Mesendoderm (in vitro differentiated cells): ENCODE measurements around the gene SLAIN2.
"Not testable (repeated sequence)": the region's sequence is repeated elsewhere in the genome, so short reads cannot be mapped to it uniquely, and the experiment has no call there.

Experiments used
- DNase-seq: peaks from one replicate; pipeline ENCODE4 v3.0.0; 2013
- H2AK5ac ChIP-seq: 2 replicates; pipeline ENCODE4 v1.6.1; 2013; ENCODE audit warnings: low read length, inconsistent platforms
- H2BK120ac ChIP-seq: 2 replicates; pipeline ENCODE4 v1.6.1; 2013; ENCODE audit warnings: low read depth, mild to moderate bottlenecking, low read length, moderate library complexity, mixed read lengths
- H2BK15ac ChIP-seq: replicated peaks from 2 replicates; pipeline ENCODE4 v1.6.1; 2013; ENCODE audit warnings: low read depth, mild to moderate bottlenecking, moderate library complexity
- H2BK5ac ChIP-seq: 2 replicates; pipeline ENCODE4 v1.6.1; 2013; ENCODE audit warnings: low read length, inconsistent platforms
- H3K18ac ChIP-seq: 2 replicates; pipeline ENCODE4 v1.6.1; 2013; ENCODE audit warnings: mild to moderate bottlenecking, low read length, mixed read lengths
- H3K23ac ChIP-seq: one replicate; pipeline ENCODE4 v1.6.1; 2013; ENCODE audit warnings: low read length
- H3K27ac ChIP-seq: 2 replicates; pipeline ENCODE4 v1.5.1; 2013; ENCODE audit warnings: low read depth, mild to moderate bottlenecking, inconsistent platforms, low read length, moderate library complexity
- H3K27me3 ChIP-seq: 2 replicates; pipeline ENCODE4 v1.6.1; 2013; ENCODE audit warnings: low read length, control low read depth, mild to moderate bottlenecking, inconsistent platforms; ENCODE audit not compliant: insufficient read depth, poor library complexity
- H3K36me3 ChIP-seq: 2 replicates; pipeline ENCODE4 v1.6.1; 2013; ENCODE audit warnings: low read length, inconsistent platforms; ENCODE audit not compliant: control insufficient read depth, insufficient read depth
- H3K4ac ChIP-seq: one replicate; pipeline ENCODE4 v1.6.1; 2013; ENCODE audit warnings: low read depth, mild to moderate bottlenecking, low read length, moderate library complexity
- H3K4me1 ChIP-seq: 2 replicates; pipeline ENCODE4 v1.6.1; 2013; ENCODE audit warnings: low read depth, low read length, inconsistent platforms; ENCODE audit not compliant: control insufficient read depth
- H3K4me2 ChIP-seq: 2 replicates; pipeline ENCODE4 v1.6.1; 2013; ENCODE audit warnings: low read length
- H3K4me3 ChIP-seq: 2 replicates; pipeline ENCODE4 v1.5.1; 2013; ENCODE audit warnings: mild to moderate bottlenecking, low read length
- H3K56ac ChIP-seq: one replicate; pipeline ENCODE4 v1.6.1; 2013; ENCODE audit warnings: low read length
- H3K79me1 ChIP-seq: 2 replicates; pipeline ENCODE4 v1.6.1; 2013; ENCODE audit warnings: low read length, inconsistent platforms
- H3K79me2 ChIP-seq: 2 replicates; pipeline ENCODE4 v1.6.1; 2013; ENCODE audit warnings: mild to moderate bottlenecking, low read length; ENCODE audit not compliant: control insufficient read depth, insufficient read depth
- H3K9ac ChIP-seq: 2 replicates; pipeline ENCODE4 v1.6.1; 2013; ENCODE audit warnings: low read length, inconsistent platforms
- H4K5ac ChIP-seq: one replicate; pipeline ENCODE4 v1.6.1; 2013; ENCODE audit warnings: low read length
- H4K8ac ChIP-seq: one replicate; pipeline ENCODE4 v1.6.1; 2013; ENCODE audit warnings: low read depth, mild to moderate bottlenecking, control low read depth, low read length, moderate library complexity
- WGBS: extraction: QIAGEN DNeasy Blood & Tissue Kit; methylation state at CpG from one replicate; pipeline ENCODE4 v1.1.7; 2013; ENCODE audit warnings: low lambda C conversion rate, missing lambda C conversion rate; ENCODE audit not compliant: insufficient coverage; ENCODE audit errors: extremely low coverage; 5-methylcytosine and 5-hydroxymethylcytosine counted together

SLAIN2 gene

GRCh38 chr4:48450740-48451139 lies 109.4 kb downstream of the SLAIN2 start:
- Histone ChIP-seq H3K27ac (no peak overlapping the region), H4K5ac (no peak overlapping the region), H2AK5ac (no peak overlapping the region), H3K4me2 (no peak overlapping the region), H2BK5ac (no peak overlapping the region), H3K36me3 (no peaks in the 10 kb centered on the region), H3K23ac (no peak overlapping the region), H3K4me1 (no peaks in the 10 kb centered on the region), H3K18ac (no peak overlapping the region), H4K8ac (no peak overlapping the region), H3K27me3 (no peaks in the 10 kb centered on the region), H3K9ac (no peak overlapping the region), H3K79me1 (no peaks in the 10 kb centered on the region), H2BK15ac (no peak overlapping the region), H3K56ac (no peak overlapping the region), H3K4me3 (no peak overlapping the region), H3K79me2 (no peaks in the 10 kb centered on the region), H3K4ac (no peak overlapping the region), H2BK120ac (no peak overlapping the region)
- no CpG with 5 or more reads among the region's 3 CpGs for WGBS
- no peak for DNase-seq

- not testable (repeated sequence) for H4K5ac ChIP-seq, H3K4me2 ChIP-seq, H2BK15ac ChIP-seq, H3K23ac ChIP-seq, H3K4ac ChIP-seq, H3K36me3 ChIP-seq, H2AK5ac ChIP-seq, H3K9ac ChIP-seq, H2BK5ac ChIP-seq, H3K4me3 ChIP-seq, H3K4me1 ChIP-seq, H3K27me3 ChIP-seq, H2BK120ac ChIP-seq, H4K8ac ChIP-seq, DNase-seq, H3K79me1 ChIP-seq, H3K18ac ChIP-seq, H3K79me2 ChIP-seq, H3K27ac ChIP-seq, H3K56ac ChIP-seq
- no CpG with 5 or more reads among the region's 3 CpGs for WGBS
Measured at GRCh38 chr4:48451656-48452055, 110.3 kb downstream of the SLAIN2 start.

GRCh38 chr4:48454591-48454990 lies 113.3 kb downstream of the SLAIN2 start:
- H2BK120ac ChIP-seq: no peak overlapping the region
- DNase-seq: no peak
- H3K79me1 ChIP-seq: no peaks in the 10 kb centered on the region
- no peak overlapping the region for H2AK5ac ChIP-seq
- H3K23ac ChIP-seq: no peak overlapping the region
- H3K79me2 ChIP-seq: no peaks in the 10 kb centered on the region
- H4K8ac ChIP-seq: no peak overlapping the region
- H3K27ac ChIP-seq: no peak overlapping the region
- H3K56ac ChIP-seq: no peak overlapping the region
- H3K4me3 ChIP-seq: no peak overlapping the region
- no CpG with 5 or more reads among the region's 2 CpGs for WGBS
- H4K5ac ChIP-seq: no peak overlapping the region
- H3K27me3 ChIP-seq: no peaks in the 10 kb centered on the region
- H3K36me3 ChIP-seq: no peaks in the 10 kb centered on the region
- H3K4me1 ChIP-seq: no peaks in the 10 kb centered on the region
- H3K4me2 ChIP-seq: no peak overlapping the region
- no peak overlapping the region for H2BK5ac ChIP-seq
- no peak overlapping the region for H3K18ac ChIP-seq
- H3K9ac ChIP-seq: no peak overlapping the region
- H2BK15ac ChIP-seq: no peak overlapping the region
- H3K4ac ChIP-seq: no peak overlapping the region

- Histone ChIP-seq H3K18ac (no peak overlapping the region), H3K4me1 (no peaks in the 10 kb centered on the region), H3K4ac (no peak overlapping the region), H3K4me2 (no peak overlapping the region), H3K4me3 (no peak overlapping the region), H3K79me1 (no peaks in the 10 kb centered on the region), H3K36me3 (no peaks in the 10 kb centered on the region), H2BK15ac (no peak overlapping the region), H3K9ac (no peak overlapping the region), H3K79me2 (no peaks in the 10 kb centered on the region), H2BK5ac (no peak overlapping the region), H3K27me3 (peaks cover 1% of the 10 kb centered on the region), H4K5ac (no peak overlapping the region), H4K8ac (no peak overlapping the region), H2AK5ac (no peak overlapping the region), H2BK120ac (no peak overlapping the region), H3K56ac (no peak overlapping the region), H3K27ac (no peak overlapping the region), H3K23ac (no peak overlapping the region)
- peak; percentile 70 for DNase-seq
Measured at GRCh38 chr4:48461000-48461399, 119.7 kb downstream of the SLAIN2 start.

GRCh38 chr4:48462363-48462762 lies 121.0 kb downstream of the SLAIN2 start:
- Histone ChIP-seq H2BK5ac (no peak overlapping the region), H3K9ac (no peak overlapping the region), H3K4me2 (no peak overlapping the region), H2BK15ac (no peak overlapping the region), H4K5ac (no peak overlapping the region), H3K4ac (no peak overlapping the region), H2BK120ac (no peak overlapping the region), H4K8ac (no peak overlapping the region), H3K36me3 (no peaks in the 10 kb centered on the region), H3K27me3 (peaks cover 1% of the 10 kb centered on the region), H2AK5ac (no peak overlapping the region), H3K79me1 (no peaks in the 10 kb centered on the region), H3K56ac (no peak overlapping the region), H3K23ac (no peak overlapping the region), H3K4me3 (no peak overlapping the region), H3K18ac (no peak overlapping the region), H3K79me2 (no peaks in the 10 kb centered on the region), H3K27ac (no peak overlapping the region), H3K4me1 (no peaks in the 10 kb centered on the region)
- WGBS: no CpG with 5 or more reads among the region's 5 CpGs
- no peak for DNase-seq

GRCh38 chr4:48467442-48467841 lies 126.1 kb downstream of the SLAIN2 start:
- Histone ChIP-seq H3K4me1 (no peaks in the 10 kb centered on the region), H3K79me1 (no peaks in the 10 kb centered on the region), H4K5ac (no peak overlapping the region), H2BK120ac (no peak overlapping the region), H3K4ac (no peak overlapping the region), H3K9ac (no peak overlapping the region), H3K27me3 (no peaks in the 10 kb centered on the region), H2BK5ac (no peak overlapping the region), H3K27ac (no peak overlapping the region), H3K23ac (no peak overlapping the region), H3K56ac (no peak overlapping the region), H3K18ac (no peak overlapping the region), H3K4me3 (no peak overlapping the region), H2BK15ac (no peak overlapping the region), H3K4me2 (no peak overlapping the region), H3K79me2 (no peaks in the 10 kb centered on the region), H3K36me3 (no peaks in the 10 kb centered on the region), H4K8ac (no peak overlapping the region), H2AK5ac (no peak overlapping the region)
- WGBS: no CpG with 5 or more reads among the region's 2 CpGs
- DNase-seq: no peak
